Prostate gland (tissue), 2 donors: ENCODE results near the gene BAIAP2. TPM values are rescaled to one million over a fixed set of nuclear protein-coding genes. Genes with fewer than 3 reads are reported as not detected.

Experiments
- DNase-seq: peaks from one replicate; pipeline ENCODE4 v3.0.0-alpha.2; 2019; ENCODE audit warnings: low spot score
- H3K27ac ChIP-seq, 2 donors: fragments of 200-600 bp; sonication (generic); 2 replicates each; pipeline ENCODE4 v1.5.1; 2017 to 2019
- H3K27me3 ChIP-seq: fragments of 200-600 bp; sonication (generic); replicated peaks from 2 replicates; pipeline ENCODE4 v1.5.1; 2019; ENCODE audit not compliant: insufficient read depth
- H3K36me3 ChIP-seq, 2 donors: fragments of 200-600 bp; sonication (generic); 1 replicate in 1 of 2; 2 replicates in 1 of 2; pipeline versions ENCODE4 v1.5.1 to v1.8.1; 2017 to 2019
- H3K4me1 ChIP-seq: fragments of 200-600 bp; sonication (generic); replicated peaks from 2 replicates; pipeline ENCODE4 v1.5.1; 2019
- H3K4me3 ChIP-seq, 2 donors: fragments of 200-600 bp; sonication (generic); 2 replicates each; pipeline ENCODE4 v1.5.1; 2017 to 2019
- H3K9me3 ChIP-seq: fragments of 200-600 bp; sonication (generic); 2 replicates; pipeline ENCODE4 v1.5.1; 2017
- POLR2A ChIP-seq: fragments of 450-650 bp; IDR thresholded peaks from one replicate; pipeline ENCODE4 v1.6.1; 2016; ENCODE audit warnings: antibody characterized with exemption, mild to moderate bottlenecking
- POLR2AphosphoS5 ChIP-seq: sonication (generic); formaldehyde crosslinking; IDR thresholded peaks from one replicate; pipeline ENCODE4 v1.6.1; 2017; ENCODE audit warnings: antibody characterized with exemption
- WGBS: methylation state at CpG from one replicate; pipeline ENCODE4 v1.1.5; 2018; 5-methylcytosine and 5-hydroxymethylcytosine counted together
- intact Hi-C: fragments of 100-400 bp; cut with DNase I; formaldehyde crosslinking; loops from one replicate; pipeline ENCODE4 v1.14.2; 2022
- total RNA-seq, 2 donors: library from RNA; depleted of rRNA; stranded (reverse); fragments of >200 nt; gene quantifications; one replicate each; pipeline ENCODE4 v1.1.0, GENCODE V29; 2016
- TF ChIP-seq, protein P1 (sequence below), 4 experiments: fragments of 200-600 bp in 2 of 4; fragments of 450-650 bp in 2 of 4; sonication (generic) in 2 of 4; IDR thresholded peaks; 1 replicate in 3 of 4; 2 replicates in 1 of 4; pipeline ENCODE4 v1.5.1; 2016 to 2019; ENCODE audit warnings: antibody characterized with exemption in 4 of 4, mild to moderate bottlenecking in 2 of 4, moderate library complexity in 2 of 4

The BAIAP2 gene
- total RNA-seq, 2 donors from 2014 or later, result 125 to 148 TPM

DNA sequence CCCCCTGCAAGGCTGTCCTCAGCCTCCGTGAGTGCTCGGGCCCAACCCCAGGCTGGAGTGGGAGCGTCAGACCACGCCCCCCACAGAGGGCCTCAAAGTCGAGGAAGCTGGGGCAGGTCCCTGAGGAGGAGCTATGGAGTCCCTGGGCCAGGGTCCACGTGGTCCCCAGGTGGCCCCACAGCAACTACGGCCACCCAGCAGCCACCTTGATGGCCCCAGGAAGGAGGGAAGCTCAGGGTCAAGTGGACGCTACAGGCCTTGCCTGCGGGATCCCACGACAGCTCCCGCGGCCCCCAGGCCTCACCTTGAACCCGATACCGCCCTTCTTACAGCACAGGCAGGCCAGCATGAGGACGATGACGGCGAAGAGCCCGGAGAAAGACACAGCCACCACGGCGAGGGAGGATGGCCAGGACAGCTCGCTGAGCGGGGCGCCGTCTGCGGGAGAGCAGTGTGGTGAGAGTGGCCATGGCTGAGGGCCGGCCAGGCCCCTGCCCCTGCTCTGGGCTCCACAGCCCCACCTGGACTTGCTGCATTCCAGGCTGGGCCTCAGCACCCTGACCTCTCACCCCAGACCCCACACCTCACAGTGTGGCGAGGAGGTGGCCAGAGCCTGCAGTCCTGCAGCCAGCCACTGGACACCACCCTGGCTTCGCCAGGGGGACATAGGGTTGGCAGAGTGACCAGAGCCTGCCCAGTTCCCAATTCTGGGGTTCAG, 99.3 kb downstream of the BAIAP2 start:
- Histone ChIP-seq H3K4me1 (no peaks in the 10 kb centered on the region), H3K27me3 (no peaks in the 10 kb centered on the region), H3K36me3 (no peaks in the 10 kb centered on the region), H3K4me3 (no peak overlapping the region), H3K9me3 (no peaks in the 10 kb centered on the region), H3K27ac (no peak overlapping the region)
- intact Hi-C loops, result no loop called here
- no peak for DNase-seq
- WGBS, result 87% methylated on average over 28 of the region's 28 CpGs
- no peak for TF ChIP-seq POLR2AphosphoS5
- TF ChIP-seq, protein P1, sequence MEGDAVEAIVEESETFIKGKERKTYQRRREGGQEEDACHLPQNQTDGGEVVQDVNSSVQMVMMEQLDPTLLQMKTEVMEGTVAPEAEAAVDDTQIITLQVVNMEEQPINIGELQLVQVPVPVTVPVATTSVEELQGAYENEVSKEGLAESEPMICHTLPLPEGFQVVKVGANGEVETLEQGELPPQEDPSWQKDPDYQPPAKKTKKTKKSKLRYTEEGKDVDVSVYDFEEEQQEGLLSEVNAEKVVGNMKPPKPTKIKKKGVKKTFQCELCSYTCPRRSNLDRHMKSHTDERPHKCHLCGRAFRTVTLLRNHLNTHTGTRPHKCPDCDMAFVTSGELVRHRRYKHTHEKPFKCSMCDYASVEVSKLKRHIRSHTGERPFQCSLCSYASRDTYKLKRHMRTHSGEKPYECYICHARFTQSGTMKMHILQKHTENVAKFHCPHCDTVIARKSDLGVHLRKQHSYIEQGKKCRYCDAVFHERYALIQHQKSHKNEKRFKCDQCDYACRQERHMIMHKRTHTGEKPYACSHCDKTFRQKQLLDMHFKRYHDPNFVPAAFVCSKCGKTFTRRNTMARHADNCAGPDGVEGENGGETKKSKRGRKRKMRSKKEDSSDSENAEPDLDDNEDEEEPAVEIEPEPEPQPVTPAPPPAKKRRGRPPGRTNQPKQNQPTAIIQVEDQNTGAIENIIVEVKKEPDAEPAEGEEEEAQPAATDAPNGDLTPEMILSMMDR (IDR thresholded peaks at IDR 0.05), result no peak
- no peak for TF ChIP-seq POLR2A

DNA sequence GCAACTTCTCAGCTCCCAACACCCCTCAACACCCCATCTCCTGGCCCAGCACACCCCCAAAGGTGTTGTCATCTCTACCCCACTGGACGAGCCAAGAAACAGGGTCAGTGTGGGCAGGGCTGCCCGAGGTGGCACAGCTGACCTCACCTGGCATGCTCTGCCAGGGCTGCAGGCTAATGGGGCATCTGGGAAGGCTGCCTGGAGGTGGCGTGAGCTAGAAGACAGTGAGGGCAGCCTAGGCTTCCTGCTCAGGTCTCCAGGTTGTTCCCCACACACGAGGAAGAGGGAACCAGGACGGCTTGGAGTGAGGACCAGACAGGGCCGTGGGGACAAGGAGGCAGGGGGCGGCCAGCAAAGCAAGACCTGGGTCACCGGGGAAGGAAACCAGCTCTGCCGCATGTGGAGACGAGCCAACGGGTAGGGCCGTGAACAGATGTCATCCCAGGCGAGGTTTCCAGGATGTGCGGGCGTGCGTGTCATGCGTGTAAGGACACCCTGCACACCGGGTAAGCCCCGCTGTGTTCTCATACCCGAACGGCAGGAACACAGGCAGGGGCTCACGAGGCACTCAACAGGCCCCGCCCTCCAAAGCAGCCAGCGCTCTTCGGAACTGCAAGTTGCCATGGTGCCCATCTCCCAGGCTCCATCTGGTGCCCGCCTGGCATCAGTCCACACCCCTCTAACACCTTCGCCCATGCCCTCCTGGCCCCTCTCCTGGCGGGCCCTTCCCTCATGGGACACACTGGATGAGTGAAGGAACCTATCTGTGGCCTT, 100.7 kb downstream of the BAIAP2 start:
- H3K9me3 ChIP-seq, result no peaks in the 10 kb centered on the region
- no peak overlapping the region for H3K4me3 ChIP-seq
- WGBS, result 57% methylated on average over 25 of the region's 28 CpGs
- no peak overlapping the region for H3K27ac ChIP-seq
- no peaks in the 10 kb centered on the region for H3K4me1 ChIP-seq
- TF ChIP-seq POLR2A, result no peak
- TF ChIP-seq, protein P1 (IDR thresholded peaks at IDR 0.05), result no peak
- TF ChIP-seq POLR2AphosphoS5, result no peak
- H3K36me3 ChIP-seq, result no peaks in the 10 kb centered on the region
- intact Hi-C loops, result no loop called here
- H3K27me3 ChIP-seq, result no peaks in the 10 kb centered on the region
- DNase-seq, result no peak

DNA sequence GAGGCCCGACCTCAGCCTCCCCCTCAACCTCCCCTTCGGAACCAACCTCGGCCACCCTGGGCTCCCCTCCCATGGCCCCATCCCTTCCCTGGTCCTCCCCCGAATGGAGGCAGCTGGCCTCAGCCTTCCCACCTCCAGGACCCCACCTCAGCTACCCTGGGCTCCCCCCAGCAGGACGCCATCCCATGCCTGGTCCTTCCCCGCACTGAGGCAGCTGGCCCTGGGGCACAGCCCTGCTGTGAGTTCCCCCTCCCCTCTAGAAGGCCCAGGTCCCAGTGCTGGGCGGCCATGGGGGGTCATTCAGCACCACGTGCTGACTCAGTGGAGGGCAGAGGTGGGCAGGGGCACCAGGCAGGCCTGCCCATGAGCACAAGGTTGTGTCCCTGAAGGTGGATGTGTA, 101.4 kb downstream of the BAIAP2 start:
- WGBS, result 87% methylated on average over 8 of the region's 8 CpGs
- Histone ChIP-seq H3K9me3 (no peaks in the 10 kb centered on the region), H3K27ac (no peak overlapping the region), H3K36me3 (no peaks in the 10 kb centered on the region), H3K4me3 (no peak overlapping the region), H3K4me1 (no peaks in the 10 kb centered on the region), H3K27me3 (no peaks in the 10 kb centered on the region)
- TF ChIP-seq, protein P1 (IDR thresholded peaks at IDR 0.05), result no peak
- TF ChIP-seq POLR2AphosphoS5 (no peak), POLR2A (no peak)
- no peak for DNase-seq
- intact Hi-C loops, result no loop called here

DNA sequence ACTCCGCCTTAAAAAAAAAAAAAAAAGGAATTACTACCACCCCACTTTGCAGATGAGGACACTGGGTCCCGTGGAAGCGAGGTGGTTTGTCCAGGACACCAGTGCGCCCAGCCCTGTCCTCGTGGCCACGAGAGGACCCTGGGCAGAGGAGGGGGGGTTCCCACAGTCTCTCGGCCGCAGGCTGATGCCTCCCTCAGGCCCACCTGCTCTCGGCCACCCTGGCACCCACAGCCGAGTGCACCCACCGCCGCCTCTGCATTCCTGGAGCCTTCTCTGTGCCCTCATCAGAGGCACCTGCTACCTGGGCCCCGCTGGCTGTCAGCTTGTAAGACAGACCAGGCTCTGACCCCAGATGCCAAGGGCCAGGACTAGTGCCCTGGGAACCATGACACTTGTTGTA, 102.3 kb downstream of the BAIAP2 start:
- intact Hi-C loops, result no loop called here
- Histone ChIP-seq H3K27ac (no peak overlapping the region), H3K27me3 (no peaks in the 10 kb centered on the region), H3K36me3 (no peaks in the 10 kb centered on the region), H3K9me3 (no peaks in the 10 kb centered on the region), H3K4me3 (no peak overlapping the region), H3K4me1 (no peaks in the 10 kb centered on the region)
- 93% methylated on average over 13 of the region's 13 CpGs for WGBS
- no peak for DNase-seq
- TF ChIP-seq POLR2A, result no peak
- TF ChIP-seq, protein P1 (IDR thresholded peaks at IDR 0.05), result no peak
- no peak for TF ChIP-seq POLR2AphosphoS5

DNA sequence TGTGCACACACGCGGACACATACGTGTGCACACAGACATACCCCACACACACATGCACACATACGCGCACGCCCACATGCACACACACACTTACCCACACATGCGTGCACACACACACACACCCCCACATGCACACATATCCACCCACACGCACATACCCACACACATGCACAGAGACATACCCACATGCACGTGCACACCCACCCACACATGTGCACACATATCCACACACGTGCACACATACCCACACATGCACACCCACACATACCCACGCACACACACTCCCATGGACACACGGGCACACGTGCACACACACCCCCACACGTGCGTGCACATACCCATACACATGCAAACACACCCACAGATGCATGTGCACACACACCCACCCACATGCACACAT, 103.1 kb downstream of the BAIAP2 start:
- Histone ChIP-seq H3K27me3 (no peaks in the 10 kb centered on the region), H3K9me3 (no peaks in the 10 kb centered on the region), H3K36me3 (no peaks in the 10 kb centered on the region), H3K27ac (no peak overlapping the region), H3K4me3 (no peak overlapping the region), H3K4me1 (no peaks in the 10 kb centered on the region)
- TF ChIP-seq POLR2AphosphoS5 (no peak), POLR2A (no peak)
- TF ChIP-seq, protein P1 (IDR thresholded peaks at IDR 0.05), result no peak
- no peak for DNase-seq
- intact Hi-C loops, result no loop called here
- 93% methylated on average over 15 of the region's 15 CpGs for WGBS
